Esophagus squamous epithelium (tissue), 5 donors: ENCODE data around the gene TSC22D3. TPM values are rescaled to one million over a fixed set of nuclear protein-coding genes. Genes with fewer than 3 reads are reported as not detected.
A peak's percentile ranks its signal among the peaks of the same experiment; 100 is the strongest.
"Not testable (repeated sequence)": the region's sequence is repeated elsewhere in the genome, so short reads cannot be mapped to it uniquely, and the experiment has no call there.

Experiments used
- DNase-seq: peaks from one replicate; lab custom pipeline; 2025; lab: John Stamatoyannopoulos, UW
- H3K27ac ChIP-seq, 4 donors: fragments of 200-600 bp; sonication (generic); one replicate each; pipeline ENCODE4 v1.5.1; 2016 to 2019; ENCODE audit warnings: mild to moderate bottlenecking in 1 of 4
- H3K27me3 ChIP-seq, 4 donors: fragments of 200-600 bp; sonication (generic); 1 replicate in 3 of 4; 2 replicates in 1 of 4; pipeline versions ENCODE4 v1.5.1 to v1.6.0; 2017 to 2021; ENCODE audit warnings: antibody characterized with exemption in 1 of 4
- H3K36me3 ChIP-seq, 3 donors: fragments of 200-600 bp; sonication (generic); one replicate each; pipeline ENCODE4 v1.5.1; 2016 to 2019
- H3K4me1 ChIP-seq, 3 donors: fragments of 200-600 bp; sonication (generic); one replicate each; pipeline ENCODE4 v1.5.1; 2017 to 2019
- H3K4me3 ChIP-seq, 4 donors: fragments of 200-600 bp; sonication (generic); 1 replicate in 3 of 4; 2 replicates in 1 of 4; pipeline ENCODE4 v1.5.1; 2016 to 2019; ENCODE audit warnings: mild to moderate bottlenecking in 2 of 4, moderate library complexity in 1 of 4
- H3K9me3 ChIP-seq, 3 donors: fragments of 200-600 bp; sonication (generic); one replicate each; pipeline ENCODE4 v1.5.1; 2016 to 2019
- CTCF ChIP-seq, 6 experiments: fragments of 450-650 bp in 4 of 6; fragments of 200-600 bp in 2 of 6; sonication (generic) in 2 of 6; IDR thresholded peaks; one replicate each; pipeline ENCODE4 v1.5.1; 2016 to 2019; ENCODE audit warnings: antibody characterized with exemption in 6 of 6, mild to moderate bottlenecking in 4 of 6, moderate library complexity in 4 of 6
- POLR2A ChIP-seq, 4 donors: fragments of 450-650 bp; IDR thresholded peaks; one replicate each; pipeline ENCODE4 v1.6.1; 2017; ENCODE audit warnings: antibody characterized with exemption in 4 of 4, mild to moderate bottlenecking in 4 of 4, moderate library complexity in 3 of 4
- WGBS, 2 donors: methylation state at CpG; one replicate each; pipeline ENCODE4 v1.1.5; 2018; 5-methylcytosine and 5-hydroxymethylcytosine counted together
- intact Hi-C: fragments of 100-400 bp; cut with DNase I; formaldehyde crosslinking; loops from one replicate; pipeline ENCODE4 v1.15.0; 2022
- total RNA-seq, 4 donors: library from RNA; depleted of rRNA; stranded (reverse); fragments of >200 nt; gene quantifications; one replicate each; pipeline ENCODE4 v1.1.0, GENCODE V29; 2016
- donor health status: DM: yes; HTN: yes; CAD: no.

Gene TSC22D3
- total RNA-seq: 100 to 1,000 TPM in 3 of 4 donors, 10 to 100 TPM in 1; 50.2 to 558 (median 140) TPM

- Histone ChIP-seq H3K4me1 (peaks cover 0 to 43% (median 0%) of the 10 kb centered on the region in 3 donors), H3K27me3 (no peaks in the 10 kb centered on the region), H3K36me3 (peaks cover 0 to 5% (median 0%) of the 10 kb centered on the region in 3 donors), H3K27ac (peak within 1 kb of the TSS; percentile 82 to 94 (median 88)), H3K9me3 (no peaks in the 10 kb centered on the region), H3K4me3 (peak within 1 kb of the TSS; percentile 52 to 70 (median 64))
- peak; percentile 18 for DNase-seq
- 19% methylated on average over 6 of the region's 59 CpGs; no CpG with 5 or more reads in 1 of the 2 donors for WGBS, 2 donors
- TF ChIP-seq POLR2A (IDR thresholded peaks at IDR 0.05): peak in 2 of 4 donors; percentile 64 to 68
- TF ChIP-seq CTCF (IDR thresholded peaks at IDR 0.05): peak in 2 of 6 experiments; percentile 8 to 34
- intact Hi-C loops: loop anchor here (5.0 kb wide), 1 partner anchor 119 kb away; no protein-coding TSS in a partner anchor
These were observed at the start of gene TSC22D3 for GRCh38 chrX:107775734-107776511. TSS of gene TSC22D3 (minus strand) at chrX:107775787. CDS start at chrX:107775419, 368 bp downstream.

- Histone ChIP-seq H3K4me1 (peaks cover 0 to 39% (median 0%) of the 10 kb centered on the region in 3 donors), H3K9me3 (peaks cover 6 to 14% (median 9%) of the 10 kb centered on the region in 3 donors), H3K4me3 (no peak overlapping the region), H3K36me3 (no peaks in the 10 kb centered on the region), H3K27me3 (peaks cover 0 to 5% (median 0%) of the 10 kb centered on the region in 4 donors), H3K27ac (no peak overlapping the region)
- TF ChIP-seq CTCF (IDR thresholded peaks at IDR 0.05) (no peak), POLR2A (IDR thresholded peaks at IDR 0.05) (no peak)
- DNase-seq: no peak
- intact Hi-C loops: no loop called here
- 0 to 26% methylated on average over 1 of the region's 1 CpG for WGBS, 2 donors
These were observed 47.9 kb upstream of the TSC22D3 start for GRCh38 chrX:107823456-107823855.

- no peak for TF ChIP-seq POLR2A (IDR thresholded peaks at IDR 0.05)
- TF ChIP-seq CTCF (IDR thresholded peaks at IDR 0.05): no peak
- intact Hi-C loops: no loop called here
- H3K27ac ChIP-seq: no peak overlapping the region
- H3K9me3 ChIP-seq: peaks cover 6 to 18% (median 9%) of the 10 kb centered on the region in 3 donors
- 22 to 55% methylated on average over 2 of the region's 2 CpGs for WGBS, 2 donors
- H3K4me3 ChIP-seq: no peak overlapping the region
- H3K36me3 ChIP-seq: no peaks in the 10 kb centered on the region
- H3K4me1 ChIP-seq: peaks cover 0 to 37% (median 0%) of the 10 kb centered on the region in 3 donors
- DNase-seq: no peak
- peaks cover 0 to 6% (median 0%) of the 10 kb centered on the region in 4 donors for H3K27me3 ChIP-seq
These were observed 47.5 kb upstream of the TSC22D3 start for GRCh38 chrX:107823042-107823441.

- DNase-seq: no peak
- Histone ChIP-seq H3K36me3 (no peaks in the 10 kb centered on the region), H3K27me3 (peaks cover 0 to 6% (median 0%) of the 10 kb centered on the region in 4 donors), H3K4me1 (peaks cover 0 to 16% (median 0%) of the 10 kb centered on the region in 3 donors), H3K27ac (no peak overlapping the region), H3K9me3 (peaks cover 6 to 19% (median 9%) of the 10 kb centered on the region in 3 donors), H3K4me3 (no peak overlapping the region)
- TF ChIP-seq POLR2A (IDR thresholded peaks at IDR 0.05) (no peak), CTCF (IDR thresholded peaks at IDR 0.05) (no peak)
- intact Hi-C loops: no loop called here
These were observed 43.4 kb upstream of the TSC22D3 start for GRCh38 chrX:107818900-107819521.

GRCh38 chrX:107810053-107810452 is 34.5 kb upstream of the TSC22D3 start:
- DNase-seq, H3K27ac ChIP-seq, H3K36me3 ChIP-seq, H3K27me3 ChIP-seq, intact Hi-C loops, H3K4me1 ChIP-seq, H3K4me3 ChIP-seq, H3K9me3 ChIP-seq: not testable (repeated sequence)
- 82 to 84% methylated on average over 9 to 10 of the region's 10 CpGs for WGBS, 2 donors
